Endothelial cell of umbilical vein (primary cell): ENCODE measurements around the gene OTOGL.

ENCODE experiments used
- EZH2 ChIP-seq: IDR thresholded peaks from 2 replicates; pipeline ENCODE4 v1.6.1; 2012; ENCODE audit warnings: borderline replicate concordance, low read depth, mild to moderate bottlenecking, moderate library complexity, low read length, inconsistent platforms; ENCODE audit not compliant: severe bottlenecking
- JUN ChIP-seq: IDR thresholded peaks from 2 replicates; pipeline ENCODE4 v1.6.1; 2011; ENCODE audit warnings: borderline replicate concordance, low read depth; ENCODE audit not compliant: insufficient read length, insufficient read depth
- MAX ChIP-seq: IDR thresholded peaks from 2 replicates; pipeline ENCODE4 v1.6.1; 2011; ENCODE audit not compliant: insufficient read depth, insufficient read length
- MYC ChIP-seq: IDR thresholded peaks from one replicate; pipeline ENCODE4 v1.6.1; 2011; ENCODE audit warnings: mild to moderate bottlenecking, low read depth, low read length
- POLR2A ChIP-seq: IDR thresholded peaks from 2 replicates; pipeline ENCODE4 v1.6.1; 2012; ENCODE audit warnings: low read depth, mild to moderate bottlenecking, control low read depth, low read length
- POLR2AphosphoS5 ChIP-seq: IDR thresholded peaks from 2 replicates; pipeline ENCODE4 v1.6.1; 2012; ENCODE audit warnings: low read depth, mild to moderate bottlenecking, control low read depth, low read length, moderate library complexity; ENCODE audit not compliant: insufficient read depth
- TF ChIP-seq, protein P1 (sequence below), 2 donors: IDR thresholded peaks; 1 replicate in 1 of 2; 2 replicates in 1 of 2; pipeline ENCODE4 v1.5.1; 2011; ENCODE audit warnings: low read length in 2 of 2, mild to moderate bottlenecking in 2 of 2, moderate library complexity in 2 of 2, control low read depth in 1 of 2, inconsistent platforms in 1 of 2, low read depth in 1 of 2; ENCODE audit not compliant: insufficient read depth in 1 of 2; ENCODE audit errors: extremely low read depth in 1 of 2

- TF ChIP-seq, protein P1, sequence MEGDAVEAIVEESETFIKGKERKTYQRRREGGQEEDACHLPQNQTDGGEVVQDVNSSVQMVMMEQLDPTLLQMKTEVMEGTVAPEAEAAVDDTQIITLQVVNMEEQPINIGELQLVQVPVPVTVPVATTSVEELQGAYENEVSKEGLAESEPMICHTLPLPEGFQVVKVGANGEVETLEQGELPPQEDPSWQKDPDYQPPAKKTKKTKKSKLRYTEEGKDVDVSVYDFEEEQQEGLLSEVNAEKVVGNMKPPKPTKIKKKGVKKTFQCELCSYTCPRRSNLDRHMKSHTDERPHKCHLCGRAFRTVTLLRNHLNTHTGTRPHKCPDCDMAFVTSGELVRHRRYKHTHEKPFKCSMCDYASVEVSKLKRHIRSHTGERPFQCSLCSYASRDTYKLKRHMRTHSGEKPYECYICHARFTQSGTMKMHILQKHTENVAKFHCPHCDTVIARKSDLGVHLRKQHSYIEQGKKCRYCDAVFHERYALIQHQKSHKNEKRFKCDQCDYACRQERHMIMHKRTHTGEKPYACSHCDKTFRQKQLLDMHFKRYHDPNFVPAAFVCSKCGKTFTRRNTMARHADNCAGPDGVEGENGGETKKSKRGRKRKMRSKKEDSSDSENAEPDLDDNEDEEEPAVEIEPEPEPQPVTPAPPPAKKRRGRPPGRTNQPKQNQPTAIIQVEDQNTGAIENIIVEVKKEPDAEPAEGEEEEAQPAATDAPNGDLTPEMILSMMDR (IDR thresholded peaks at IDR 0.05; ENCODE audit: extremely low read depth in 1 of 2, insufficient read depth in 1 of 2, low read depth in 1 of 2, low read length in 2 of 2) = no peak
- TF ChIP-seq MYC = no peak
- no peak for TF ChIP-seq POLR2AphosphoS5
- no peak for TF ChIP-seq POLR2A
- no peak for TF ChIP-seq MAX
- no peak for TF ChIP-seq EZH2
- TF ChIP-seq JUN = no peak
Measured at GRCh38 chr12:80064951-80065350, 34.4 kb upstream of the OTOGL start.
